ENCODE data around the gene PLCL2. TPM values are rescaled to one million over a fixed set of nuclear protein-coding genes. Genes with fewer than 3 reads are reported as not detected.

PLCL2 gene
- total and polyA plus RNA-seq, 2 experiments from 2014 or later: 1.6 to 9.7 TPM

- H3K4me3 Mint-ChIP-seq: no peak overlapping the region
- DNase-seq (ENCODE audit: low spot score) (no peak), ATAC-seq (no peak)
- no peaks in the 10 kb centered on the region; the same call in 2 of the 3 replicates for H3K9me3 Mint-ChIP-seq
- no peak overlapping the region for H2AFZ ChIP-seq
- no peak overlapping the region for H3K27ac ChIP-seq (ENCODE audit: low read depth)
- H3K4me3 ChIP-seq: no peak overlapping the region
- TF ChIP-seq JUNB (IDR thresholded peaks at IDR 0.05; ENCODE audit: unreplicated experiment) (no peak), STAT1 (IDR thresholded peaks at IDR 0.05; ENCODE audit: unreplicated experiment) (no peak), EZH2phosphoT487 (IDR thresholded peaks at IDR 0.05; ENCODE audit: unreplicated experiment) (no peak), ZNF114 (CRISPR knock-in tag; IDR thresholded peaks at IDR 0.05) (no peak), ETS1 (IDR thresholded peaks at IDR 0.05) (no peak)
- peaks cover 23% of the 10 kb centered on the region for H3K4me1 ChIP-seq (ENCODE audit: insufficient read depth)
- no peaks in the 10 kb centered on the region for H3K36me3 ChIP-seq (ENCODE audit: insufficient read depth)
- no peaks in the 10 kb centered on the region for H3K79me2 ChIP-seq (replicated peaks; ENCODE audit: insufficient read depth)
- no peaks in the 10 kb centered on the region for H3K36me3 Mint-ChIP-seq (ENCODE audit: low read depth)
- H3K9me2 ChIP-seq (ENCODE audit: insufficient read depth): 0 out of 2 replicates have a peak, but pooled peaks cover 7% of the 10 kb centered on the region
- H3F3A ChIP-seq (replicated peaks; ENCODE audit: low read depth): no peaks in the 10 kb centered on the region
- H3K27me3 ChIP-seq (ENCODE audit: insufficient read depth): no peaks in the 10 kb centered on the region
- H3K4me1 Mint-ChIP-seq: peaks cover 45% of the 10 kb centered on the region
- H3K4me2 ChIP-seq: no peak overlapping the region
- H3K27me3 Mint-ChIP-seq (ENCODE audit: insufficient read depth, low read depth, poor library complexity): peaks cover 2% of the 10 kb centered on the region
- H4K20me1 ChIP-seq (replicated peaks; ENCODE audit: insufficient read depth): no peaks in the 10 kb centered on the region
- H3K27ac Mint-ChIP-seq: peak overlapping the region; percentile 66; the same call in 1 of the 2 replicates
Measured at GRCh38 chr3:17090280-17090983, 205.7 kb downstream of the PLCL2 start.

- H3K27ac ChIP-seq (ENCODE audit: low read depth): no peak overlapping the region
- H3K4me1 Mint-ChIP-seq: peaks cover 45% of the 10 kb centered on the region
- no peak overlapping the region for H3K27ac Mint-ChIP-seq
- H2AFZ ChIP-seq: no peak overlapping the region
- H3K27me3 Mint-ChIP-seq (ENCODE audit: insufficient read depth, low read depth, poor library complexity): peaks cover 2% of the 10 kb centered on the region
- H3K27me3 ChIP-seq (ENCODE audit: insufficient read depth): no peaks in the 10 kb centered on the region
- H3K9me2 ChIP-seq (ENCODE audit: insufficient read depth): 0 out of 2 replicates have a peak, but pooled peaks cover 7% of the 10 kb centered on the region
- ATAC-seq: no peak
- no peaks in the 10 kb centered on the region for H4K20me1 ChIP-seq (replicated peaks; ENCODE audit: insufficient read depth)
- no peak overlapping the region for H3K4me3 Mint-ChIP-seq
- no peaks in the 10 kb centered on the region for H3K36me3 ChIP-seq (ENCODE audit: insufficient read depth)
- H3K9me3 Mint-ChIP-seq: no peaks in the 10 kb centered on the region; the same call in 2 of the 3 replicates
- no peaks in the 10 kb centered on the region for H3K36me3 Mint-ChIP-seq (ENCODE audit: low read depth)
- H3K4me2 ChIP-seq: no peak overlapping the region
- no peaks in the 10 kb centered on the region for H3F3A ChIP-seq (replicated peaks; ENCODE audit: low read depth)
- H3K4me1 ChIP-seq (ENCODE audit: insufficient read depth): peaks cover 23% of the 10 kb centered on the region
- no peak overlapping the region for H3K4me3 ChIP-seq
- no peak for DNase-seq (ENCODE audit: low spot score)
- no peaks in the 10 kb centered on the region for H3K79me2 ChIP-seq (replicated peaks; ENCODE audit: insufficient read depth)
- no peak for TF ChIP-seq CTCF (conservative IDR thresholded peaks at IDR 0.05; ENCODE audit: low read depth in 2 of 2)
- TF ChIP-seq EZH2 (IDR thresholded peaks at IDR 0.05; ENCODE audit: low read depth, unreplicated experiment): no peak
- TF ChIP-seq POLR2AphosphoS5 (IDR thresholded peaks at IDR 0.05; ENCODE audit: low read depth): no peak
- TF ChIP-seq EZH2phosphoT487 (IDR thresholded peaks at IDR 0.05; ENCODE audit: unreplicated experiment): no peak
- TF ChIP-seq STAT1 (IDR thresholded peaks at IDR 0.05; ENCODE audit: unreplicated experiment): no peak
- TF ChIP-seq ZNF331 (CRISPR knock-in tag; IDR thresholded peaks at IDR 0.05; ENCODE audit: low read depth): no peak
- TF ChIP-seq NANOG (IDR thresholded peaks at IDR 0.05; ENCODE audit: borderline replicate concordance): no peak
- no peak for TF ChIP-seq CREB1 (CRISPR knock-in tag; IDR thresholded peaks at IDR 0.05; ENCODE audit: low read depth)
- no peak for TF ChIP-seq REST (IDR thresholded peaks at IDR 0.05; ENCODE audit: unreplicated experiment)
- TF ChIP-seq ETS1 (IDR thresholded peaks at IDR 0.05): no peak
Measured at GRCh38 chr3:17091910-17092582, 207.3 kb downstream of the PLCL2 start.

All from GM23338 (cell line).